ENCODE measurements around the gene FERMT1.

FERMT1 gene

DNA sequence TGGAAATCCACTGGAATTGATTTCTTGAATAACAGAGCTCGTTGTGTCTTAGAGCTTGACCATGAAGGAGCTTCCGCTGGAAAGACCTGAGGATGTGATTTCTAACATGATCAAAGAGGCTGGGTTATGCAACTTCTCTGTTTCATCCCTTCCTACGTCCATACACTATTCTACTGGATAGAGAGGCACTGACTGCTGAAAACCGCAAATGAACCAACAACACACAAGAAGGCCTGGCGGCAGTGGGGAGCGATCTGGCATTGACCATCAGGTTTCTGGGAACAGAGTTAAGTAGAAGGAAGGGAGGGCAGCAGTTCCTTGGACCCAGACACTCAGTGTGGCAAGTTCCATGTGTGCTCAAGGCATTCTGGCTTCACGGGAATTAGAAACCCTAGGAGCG lies 82.3 kb downstream of the FERMT1 start:
- Histone ChIP-seq H3K9ac (ENCODE audit: low read depth, low read length, poor library complexity, severe bottlenecking) (no peak overlapping the region), H3K4me3 (ENCODE audit: low read length, poor library complexity, severe bottlenecking) (no peak overlapping the region), H2AFZ (ENCODE audit: low read length) (no peak overlapping the region), H3F3A (ENCODE audit: low read depth) (no peaks in the 10 kb centered on the region), H4K20me1 (ENCODE audit: insufficient read depth, low read length, poor library complexity, severe bottlenecking) (no peaks in the 10 kb centered on the region), H3K36me3 (ENCODE audit: insufficient read depth, low read length) (peaks cover 59% of the 10 kb centered on the region), H3K4me2 (ENCODE audit: low read depth, low read length, poor library complexity, severe bottlenecking) (no peak overlapping the region), H3K79me2 (ENCODE audit: insufficient read depth, low read length) (no peaks in the 10 kb centered on the region), H3K4me1 (ENCODE audit: insufficient read depth, low read length, poor library complexity, severe bottlenecking) (no peaks in the 10 kb centered on the region), H3K9me3 (ENCODE audit: insufficient read depth, low read depth, low read length) (no peaks in the 10 kb centered on the region), H3K9me2 (replicated peaks; ENCODE audit: low read depth, low read length) (no peaks in the 10 kb centered on the region), H3K27me3 (ENCODE audit: insufficient read depth, low read length, poor library complexity, severe bottlenecking) (no peaks in the 10 kb centered on the region)
- TF ChIP-seq CTCF (conservative IDR thresholded peaks at IDR 0.05; ENCODE audit: low read length) (no peak), EZH2phosphoT487 (IDR thresholded peaks at IDR 0.05; ENCODE audit: borderline replicate concordance) (no peak)

- Histone ChIP-seq H3K4me1 (ENCODE audit: insufficient read depth, low read length, poor library complexity, severe bottlenecking) (no peaks in the 10 kb centered on the region), H3K4me2 (ENCODE audit: low read depth, low read length, poor library complexity, severe bottlenecking) (no peak overlapping the region), H3K79me2 (ENCODE audit: insufficient read depth, low read length) (no peaks in the 10 kb centered on the region), H4K20me1 (ENCODE audit: insufficient read depth, low read length, poor library complexity, severe bottlenecking) (no peaks in the 10 kb centered on the region), H3K4me3 (ENCODE audit: low read length, poor library complexity, severe bottlenecking) (no peak overlapping the region), H3K9me3 (ENCODE audit: insufficient read depth, low read depth, low read length) (no peaks in the 10 kb centered on the region), H3K27me3 (ENCODE audit: insufficient read depth, low read length, poor library complexity, severe bottlenecking) (no peaks in the 10 kb centered on the region), H3K9me2 (replicated peaks; ENCODE audit: low read depth, low read length) (no peaks in the 10 kb centered on the region), H3K36me3 (ENCODE audit: insufficient read depth, low read length) (peaks cover 63% of the 10 kb centered on the region), H3K9ac (ENCODE audit: low read depth, low read length, poor library complexity, severe bottlenecking) (no peak overlapping the region), H3F3A (ENCODE audit: low read depth) (no peaks in the 10 kb centered on the region), H2AFZ (ENCODE audit: low read length) (no peak overlapping the region)
- TF ChIP-seq EZH2phosphoT487 (IDR thresholded peaks at IDR 0.05; ENCODE audit: borderline replicate concordance) (no peak), CTCF (conservative IDR thresholded peaks at IDR 0.05; ENCODE audit: low read length) (no peak)
Observed at GRCh38 chr20:6039766-6040165, 83.1 kb downstream of the FERMT1 start.

DNA sequence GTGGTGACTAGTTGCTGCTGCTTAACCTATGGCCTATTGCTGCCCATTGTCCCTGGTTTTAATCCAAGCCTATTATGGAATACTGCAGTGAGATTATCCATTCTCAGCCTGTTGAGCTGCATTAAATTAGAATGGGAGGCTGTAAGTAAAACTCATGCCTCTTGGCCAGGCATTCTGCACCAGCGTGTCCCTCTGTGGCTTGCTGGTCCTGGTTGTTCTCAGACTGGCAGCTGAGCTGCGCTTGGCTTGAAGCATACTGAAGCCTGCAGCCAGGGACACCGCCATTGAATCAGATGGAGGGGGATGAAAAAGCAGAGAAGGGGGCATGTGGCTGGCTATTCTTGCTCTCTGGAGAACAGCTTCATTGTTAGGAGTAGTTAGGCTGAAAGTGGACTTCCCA lies 84.6 kb downstream of the FERMT1 start:
- no peak overlapping the region for H3K9ac ChIP-seq (ENCODE audit: low read depth, low read length, poor library complexity, severe bottlenecking)
- H2AFZ ChIP-seq (ENCODE audit: low read length), result no peak overlapping the region
- no peaks in the 10 kb centered on the region for H3K9me3 ChIP-seq (ENCODE audit: insufficient read depth, low read depth, low read length)
- no peaks in the 10 kb centered on the region for H4K20me1 ChIP-seq (ENCODE audit: insufficient read depth, low read length, poor library complexity, severe bottlenecking)
- H3K4me3 ChIP-seq (ENCODE audit: low read length, poor library complexity, severe bottlenecking), result no peak overlapping the region
- no peak for TF ChIP-seq EZH2phosphoT487 (IDR thresholded peaks at IDR 0.05; ENCODE audit: borderline replicate concordance)
- TF ChIP-seq CTCF (conservative IDR thresholded peaks at IDR 0.05; ENCODE audit: low read length), result no peak
- peaks cover 12% of the 10 kb centered on the region for H3K4me1 ChIP-seq (ENCODE audit: insufficient read depth, low read length, poor library complexity, severe bottlenecking)
- no peak overlapping the region for H3K4me2 ChIP-seq (ENCODE audit: low read depth, low read length, poor library complexity, severe bottlenecking)
- H3K27me3 ChIP-seq (ENCODE audit: insufficient read depth, low read length, poor library complexity, severe bottlenecking), result no peaks in the 10 kb centered on the region
- H3K79me2 ChIP-seq (ENCODE audit: insufficient read depth, low read length), result no peaks in the 10 kb centered on the region
- no peaks in the 10 kb centered on the region for H3K9me2 ChIP-seq (replicated peaks; ENCODE audit: low read depth, low read length)
- peaks cover 77% of the 10 kb centered on the region for H3K36me3 ChIP-seq (ENCODE audit: insufficient read depth, low read length)
- H3F3A ChIP-seq (ENCODE audit: low read depth), result no peaks in the 10 kb centered on the region

Data from Loucy (cell line).